Anterior cingulate cortex (tissue), 58 donors: Measurements from ENCODE around the gene ELAC1.
A peak's percentile ranks its signal among the peaks of the same experiment; 100 is the strongest.
"Not testable (repeated sequence)": the region's sequence is repeated elsewhere in the genome, so short reads cannot be mapped to it uniquely, and the experiment has no call there.

Experiments
- DNase-seq, 58 donors: peaks; one replicate each; lab custom pipeline; 2025; lab: John Stamatoyannopoulos, UW

The ELAC1 gene

DNA sequence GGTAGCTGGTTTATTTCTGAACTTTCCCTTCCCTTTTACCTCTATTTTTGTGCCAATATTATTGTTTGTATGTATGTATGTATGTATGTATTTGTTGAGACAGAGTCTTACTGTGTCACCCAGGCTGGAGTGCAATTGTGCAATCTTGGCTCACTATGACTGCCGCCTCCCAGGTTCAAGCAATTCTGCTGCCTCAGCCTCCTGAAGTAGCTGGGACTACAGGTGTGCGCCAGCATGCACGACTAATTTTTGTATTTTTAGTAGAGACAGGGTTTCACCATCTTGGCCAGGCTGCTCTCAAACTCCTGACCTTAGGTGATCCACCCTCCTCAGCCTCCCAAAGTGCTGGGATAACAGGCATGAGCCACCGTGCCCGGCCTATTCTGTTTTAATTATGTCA, 4.6 kb downstream of the ELAC1 start:
- not testable (repeated sequence) for DNase-seq

DNA sequence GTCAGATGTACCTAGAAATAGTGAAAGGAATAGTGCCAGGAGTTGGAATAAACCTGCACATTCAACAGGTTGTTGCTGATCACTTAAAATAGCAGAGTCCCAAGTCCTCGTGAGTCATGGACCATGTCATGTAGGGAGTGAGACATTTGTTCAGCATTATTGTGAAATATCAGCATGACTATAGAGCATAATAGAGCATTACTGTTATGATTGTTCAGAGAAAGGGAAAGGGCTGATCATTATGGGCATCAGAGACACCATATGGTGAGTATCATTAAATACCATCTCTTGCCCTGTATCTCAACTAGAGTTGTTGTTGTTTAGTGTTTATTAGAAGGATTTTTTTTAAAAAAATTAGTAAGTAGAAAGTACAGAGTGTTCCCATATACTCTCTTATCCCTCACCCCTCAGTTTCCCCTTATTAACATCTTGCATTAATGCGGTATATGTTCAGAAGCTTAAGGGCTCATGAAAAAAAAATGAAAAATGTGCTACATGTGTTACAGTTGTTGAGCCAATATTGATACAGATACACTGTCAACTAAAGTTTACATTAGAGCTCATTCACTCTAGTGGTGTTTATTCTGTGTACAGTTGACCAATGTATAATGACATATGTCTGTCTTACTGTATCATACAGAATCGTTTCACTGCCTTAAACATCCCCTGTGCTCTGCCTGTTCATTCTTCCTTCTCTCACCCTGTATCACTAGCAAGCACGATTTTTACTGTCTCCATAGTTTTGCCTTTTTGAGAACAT, 5.7 kb downstream of the ELAC1 start:
- DNase-seq = no peak

DNA sequence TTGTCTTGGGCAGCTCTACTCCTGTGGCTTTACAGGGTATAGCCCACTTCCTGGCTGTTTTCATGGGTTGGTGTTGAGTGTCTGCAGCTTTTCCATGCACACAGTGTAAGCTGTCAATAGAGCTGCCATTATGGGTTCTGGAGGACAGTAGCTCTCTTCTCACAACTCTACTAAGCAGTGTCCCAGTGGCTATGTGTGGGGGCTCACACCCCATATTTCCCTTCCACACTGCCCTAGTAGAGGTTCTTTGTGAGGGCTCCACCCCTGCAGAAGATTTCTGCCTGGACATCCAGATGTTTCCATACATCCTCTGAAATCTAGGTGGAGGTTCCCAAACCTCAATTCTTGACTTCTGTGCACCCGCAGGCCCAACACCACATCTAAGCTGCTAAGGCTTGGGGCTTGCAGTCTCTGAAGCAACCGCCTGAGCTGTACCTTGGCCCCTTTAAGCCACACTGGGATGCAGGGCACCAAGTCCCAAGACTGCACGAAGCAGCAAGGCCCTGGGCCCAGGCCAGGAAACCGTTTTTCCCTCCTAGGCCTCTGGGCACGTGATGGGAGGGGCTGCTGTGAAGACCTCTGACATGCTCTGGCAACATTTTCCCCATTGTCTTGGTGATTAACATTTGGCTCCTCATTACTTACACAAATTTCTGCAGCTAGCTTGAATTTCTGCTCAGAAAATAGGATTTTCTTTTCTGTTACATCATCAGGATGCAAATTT, 9.4 kb downstream of the ELAC1 start:
- no peak for DNase-seq

DNA sequence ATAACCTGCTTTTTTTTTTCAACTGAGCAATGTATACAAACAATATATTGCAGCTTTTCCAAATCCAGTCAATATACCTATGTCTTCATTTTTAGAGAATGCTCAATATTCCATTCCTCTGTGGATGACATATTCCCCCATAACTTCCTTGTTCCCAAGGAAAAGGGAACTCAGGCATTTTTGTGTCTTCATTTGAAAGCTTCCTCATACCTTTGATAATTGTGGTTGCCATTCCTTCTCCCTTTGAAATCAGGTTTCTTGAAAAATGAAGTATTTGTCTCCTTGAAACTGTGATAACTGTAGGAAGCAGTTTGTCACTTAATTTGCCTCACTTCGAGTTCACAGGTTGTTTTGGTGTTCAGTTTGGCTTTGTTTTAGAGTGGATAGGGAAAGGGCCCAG, 13.5 kb downstream of the ELAC1 start:
- DNase-seq = no peak

DNA sequence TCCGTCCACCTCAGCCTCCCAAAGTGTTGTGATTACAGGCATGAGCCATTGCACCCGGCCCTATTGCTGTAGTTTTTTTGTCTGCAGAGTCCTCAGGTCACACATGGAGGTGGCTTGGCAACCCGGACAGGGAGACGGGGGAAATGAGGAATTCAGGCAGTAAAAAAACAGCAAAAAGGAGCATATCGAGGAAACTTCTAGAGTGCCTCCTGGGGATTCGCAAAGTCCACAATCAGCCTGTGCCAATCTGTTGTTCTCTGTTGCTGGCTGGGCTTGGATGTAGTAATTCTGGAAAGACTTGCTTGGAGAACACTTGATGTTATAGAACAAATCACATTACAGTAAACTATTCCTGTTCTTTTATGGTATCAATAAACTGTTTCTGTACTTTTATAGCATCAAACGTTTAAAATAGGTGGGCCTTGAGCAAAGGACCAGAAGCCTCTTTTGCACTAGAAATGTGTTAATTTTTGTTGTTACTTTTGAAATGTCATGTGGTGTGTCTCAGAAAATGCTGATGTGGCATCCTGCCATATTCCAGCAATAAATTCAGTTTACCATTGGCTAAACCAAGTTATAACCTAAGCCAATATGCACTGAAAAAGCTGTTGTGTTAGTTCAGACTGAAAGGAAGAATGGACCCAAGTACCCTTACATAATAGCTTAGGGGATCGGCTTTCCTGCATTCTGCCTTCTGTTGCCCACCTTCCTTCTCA, 14.4 kb downstream of the ELAC1 start:
- DNase-seq = peak in 1 of 58 donors; percentile 4

DNA sequence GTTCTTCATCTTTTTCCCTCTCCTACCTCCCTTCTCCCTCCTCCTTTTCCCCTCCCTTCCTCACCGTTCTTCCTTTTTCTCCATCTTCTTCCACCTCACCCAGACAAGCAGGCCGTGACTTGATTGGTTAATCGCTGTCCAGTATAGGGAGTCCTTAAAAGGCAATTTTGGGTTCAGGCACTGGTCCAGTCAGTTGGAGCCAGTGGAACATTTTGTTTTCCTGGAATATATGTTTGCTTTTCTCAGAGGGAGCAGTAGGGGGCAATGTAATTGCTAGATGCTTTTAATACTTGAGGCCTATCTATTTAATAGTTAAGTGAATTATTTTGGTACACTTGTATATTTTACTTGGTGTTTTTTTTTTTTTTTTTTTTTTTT, 15.0 kb downstream of the ELAC1 start:
- DNase-seq = no peak

DNA sequence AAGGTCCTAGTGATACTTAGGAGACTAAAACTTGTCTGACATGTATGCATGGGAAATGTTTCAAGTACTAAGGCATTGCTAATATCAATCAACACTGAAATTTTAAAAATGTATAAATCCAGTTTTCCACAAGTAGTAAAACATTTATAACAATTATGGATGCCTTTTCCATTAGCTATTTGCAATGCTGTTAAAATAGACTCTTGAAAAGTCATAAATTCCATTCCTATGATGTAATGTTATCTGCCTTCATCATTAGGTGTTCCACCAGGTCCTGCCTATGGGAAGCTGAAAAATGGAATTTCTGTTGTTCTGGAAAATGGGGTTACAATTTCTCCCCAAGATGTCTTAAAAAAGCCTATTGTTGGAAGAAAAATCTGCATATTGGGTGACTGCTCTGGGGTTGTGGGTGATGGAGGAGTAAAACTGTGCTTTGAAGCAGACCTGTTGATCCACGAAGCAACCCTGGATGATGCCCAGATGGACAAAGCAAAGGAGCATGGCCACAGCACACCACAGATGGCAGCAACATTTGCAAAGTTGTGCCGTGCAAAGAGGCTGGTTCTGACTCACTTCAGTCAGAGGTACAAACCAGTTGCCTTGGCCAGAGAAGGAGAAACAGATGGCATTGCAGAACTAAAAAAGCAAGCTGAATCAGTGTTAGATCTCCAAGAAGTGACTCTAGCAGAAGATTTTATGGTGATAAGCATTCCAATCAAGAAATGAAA, 18.7 kb downstream of the ELAC1 start:
- DNase-seq = peak in 9 of 58 donors; percentile 5 to 61 (median 15)

DNA sequence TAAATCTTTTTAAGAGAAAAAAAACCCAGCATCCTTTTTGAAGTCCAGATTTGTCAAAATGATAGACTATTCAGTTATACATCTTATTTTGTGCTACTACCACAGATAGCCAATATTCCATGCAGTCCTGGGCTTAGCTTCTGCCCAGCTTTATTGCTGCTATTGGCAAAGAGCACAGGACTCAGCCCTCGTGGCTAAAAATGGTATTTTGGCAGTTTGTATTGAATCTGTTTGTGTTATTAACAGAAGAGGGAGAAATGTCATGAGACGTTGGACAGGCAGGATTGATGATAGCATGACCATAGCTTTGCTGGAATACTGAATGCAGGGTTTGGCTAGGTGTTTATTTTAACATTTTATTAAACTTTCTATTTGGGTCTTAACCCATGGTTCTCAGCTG, 19.4 kb downstream of the ELAC1 start:
- DNase-seq = no peak

DNA sequence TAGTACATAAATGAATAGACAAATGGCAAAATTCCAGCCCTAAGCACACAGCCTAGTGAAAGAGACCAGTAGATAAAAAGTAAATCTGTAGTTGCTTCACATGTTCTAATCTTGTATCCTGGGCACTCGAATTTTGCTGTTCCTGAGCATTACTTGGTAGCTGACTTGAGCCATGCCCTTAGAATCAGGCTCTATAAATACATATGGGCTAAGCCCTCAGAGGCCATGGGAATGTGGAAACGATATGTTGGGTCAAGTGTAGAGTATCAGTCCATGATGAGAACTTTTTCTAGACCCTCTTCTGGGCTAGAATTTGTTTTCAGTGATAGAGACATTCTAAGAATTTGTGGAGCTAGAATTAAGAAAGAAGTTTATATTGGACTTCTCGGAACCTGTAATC, 21.9 kb downstream of the ELAC1 start:
- DNase-seq = no peak

DNA sequence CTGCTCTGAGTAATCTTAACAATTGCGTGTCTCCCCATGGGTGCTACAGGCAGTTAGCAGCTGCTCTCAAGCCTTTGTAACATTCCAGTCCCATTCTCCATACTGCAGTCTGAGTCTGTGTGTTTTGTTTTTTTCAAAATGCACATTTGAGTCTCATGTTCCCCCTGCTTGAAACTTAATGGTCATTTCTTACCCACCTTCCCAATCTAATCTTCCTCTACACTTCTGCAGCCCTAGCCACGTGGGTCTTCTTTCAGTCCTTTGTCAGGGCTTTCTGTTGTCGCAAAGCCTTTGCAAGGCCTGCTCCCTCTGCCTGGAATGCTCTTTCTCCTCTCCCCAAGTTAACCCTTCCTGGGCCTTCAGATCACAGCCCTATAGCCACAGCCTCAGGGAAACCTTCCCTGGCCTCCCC, 24.5 kb downstream of the ELAC1 start:
- no peak for DNase-seq

DNA sequence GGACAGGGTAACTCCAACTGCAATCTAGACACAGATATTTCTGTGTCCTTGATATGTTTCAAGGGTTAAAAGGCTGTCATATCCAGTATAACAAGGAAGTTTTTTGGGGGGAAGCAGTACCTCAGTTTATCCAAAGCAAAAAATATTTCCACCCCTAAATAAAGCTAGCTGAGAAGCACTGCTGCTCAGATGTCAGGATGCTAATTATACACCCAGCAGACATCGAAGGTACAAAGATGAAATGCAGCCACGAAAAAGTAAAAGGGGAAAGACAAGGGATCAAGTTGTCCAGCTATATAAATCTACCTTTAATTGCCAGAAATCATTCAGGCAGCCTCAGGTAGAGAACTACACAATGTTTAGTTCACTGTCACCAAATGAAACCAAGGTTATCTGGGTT, 26.2 kb downstream of the ELAC1 start:
- no peak for DNase-seq

DNA sequence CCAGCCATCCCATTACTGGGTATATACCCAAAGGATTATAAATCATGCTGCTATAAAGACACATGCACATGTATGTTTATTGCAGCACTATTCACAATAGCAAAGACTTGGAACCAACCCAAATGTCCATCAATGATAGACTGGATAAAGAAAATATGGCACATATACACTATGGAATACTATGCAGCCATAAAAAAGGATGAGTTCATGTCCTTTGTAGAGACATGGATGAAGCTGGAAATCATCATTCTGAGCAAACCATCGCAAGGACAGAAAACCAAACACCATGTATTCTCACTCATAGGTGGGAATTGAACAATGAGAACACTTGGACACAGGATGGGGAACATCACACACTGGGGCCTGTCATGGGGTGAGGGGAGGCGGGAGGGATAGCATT, 35.3 kb downstream of the ELAC1 start:
- not testable (repeated sequence) for DNase-seq

DNA sequence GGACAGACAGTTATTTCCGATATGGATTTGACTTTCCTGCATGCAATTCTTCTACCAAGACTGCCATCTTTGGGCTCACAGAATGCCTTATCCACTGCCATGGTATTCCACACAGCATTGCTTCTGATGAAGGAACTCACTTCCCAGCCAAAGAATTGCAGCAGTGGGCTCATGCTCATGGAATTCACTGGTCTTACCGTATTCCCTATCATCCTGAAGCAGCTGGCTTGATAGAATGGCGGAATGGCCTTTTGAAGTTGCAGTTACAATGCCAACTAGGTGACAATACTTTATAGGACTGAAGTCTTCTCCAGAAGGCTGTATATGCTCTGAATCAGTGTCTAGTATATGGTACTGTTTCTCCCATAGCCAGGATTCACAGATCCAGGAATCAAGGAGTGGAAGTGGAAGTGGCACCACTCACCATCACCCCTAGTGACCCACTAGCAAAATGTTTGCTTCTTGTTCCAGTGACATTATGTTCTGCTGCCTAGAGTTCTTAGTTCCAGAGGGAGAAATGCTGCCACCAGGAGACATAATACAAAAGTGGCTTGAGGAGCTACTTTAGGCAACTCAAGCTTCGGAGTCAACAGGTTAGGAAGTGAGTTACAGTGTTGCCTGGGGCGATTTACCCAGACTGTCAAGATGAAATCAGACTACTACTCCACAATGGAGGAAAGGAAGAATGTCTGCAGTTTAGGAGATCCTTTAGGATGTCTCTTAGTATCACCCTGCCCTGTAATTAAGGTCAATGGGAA, 38.4 kb downstream of the ELAC1 start:
- no peak for DNase-seq

DNA sequence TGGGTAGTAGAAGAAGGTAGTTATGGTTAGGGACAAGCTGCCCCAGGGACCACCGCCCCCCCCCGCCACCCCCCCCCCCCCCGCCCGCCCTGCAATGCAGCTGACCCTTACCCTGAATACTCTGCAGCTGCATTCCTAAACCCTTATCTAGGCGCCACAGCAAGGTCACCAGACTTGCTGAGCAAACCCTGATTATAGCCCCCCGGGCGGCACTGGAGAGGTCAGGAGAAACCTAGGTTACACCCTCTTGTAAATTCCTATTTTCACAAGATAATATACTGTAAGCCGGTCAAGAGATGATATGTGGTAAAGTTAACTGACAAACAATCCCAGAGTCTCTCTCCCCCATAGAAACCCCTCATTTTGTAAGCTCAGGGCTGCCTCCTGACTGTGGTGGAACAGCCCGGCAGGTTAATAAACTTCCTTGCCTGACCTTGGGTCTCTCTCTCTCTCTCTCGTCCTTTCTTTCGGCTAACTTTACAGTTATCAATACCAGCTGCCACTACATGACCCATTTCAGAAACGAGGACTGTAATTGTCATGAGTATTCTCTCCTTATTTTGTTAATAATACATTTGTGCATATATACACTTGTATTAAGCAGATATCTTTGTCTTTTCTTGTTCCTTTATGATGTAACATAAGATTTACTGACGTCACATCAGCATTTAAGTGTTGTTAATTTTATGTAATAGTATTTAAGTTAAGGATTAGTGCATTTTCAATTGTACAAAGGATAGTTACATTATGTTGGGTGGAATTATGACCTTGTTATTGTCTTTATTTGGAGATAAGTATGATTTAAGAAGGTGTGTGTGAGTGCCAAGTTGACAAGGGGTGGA, 39.3 kb downstream of the ELAC1 start:
- DNase-seq = no peak

DNA sequence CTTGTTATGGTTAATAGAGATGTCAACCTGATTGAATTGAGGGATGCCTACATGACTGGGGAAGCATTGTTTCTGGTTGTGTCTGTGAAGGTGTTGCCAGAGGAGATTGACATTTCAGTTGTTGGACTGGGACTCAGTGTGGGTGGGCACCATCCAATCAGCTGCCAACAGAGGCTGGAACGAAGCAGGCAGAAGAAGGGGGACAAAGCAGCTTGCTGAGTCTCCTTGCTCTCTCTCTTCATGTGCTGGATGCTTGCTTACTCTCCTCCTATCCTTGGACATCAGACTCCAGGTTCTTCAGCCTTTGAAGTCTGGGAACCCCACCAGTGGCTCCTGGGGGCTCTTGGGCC, 39.9 kb downstream of the ELAC1 start:
- DNase-seq = peak in 2 of 58 donors; percentile 4 to 12

DNA sequence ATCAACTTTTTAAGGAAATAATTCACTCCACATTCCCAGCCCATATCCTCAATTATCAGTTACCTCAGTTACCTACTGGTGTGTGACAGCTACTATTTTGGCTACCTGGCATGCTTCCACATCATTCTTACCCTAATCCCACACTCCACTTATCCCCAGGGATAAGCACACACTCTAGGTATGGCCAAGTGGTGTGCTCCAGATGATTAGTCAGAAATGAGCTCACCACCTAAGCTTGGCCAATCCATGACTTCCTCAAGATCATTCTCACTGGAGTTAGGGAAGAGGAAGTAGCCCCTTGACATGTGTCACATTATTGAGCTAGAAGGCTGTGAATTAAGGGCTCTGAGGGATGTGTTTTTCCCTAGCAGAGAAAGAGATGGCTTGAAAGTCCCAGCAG, 41.2 kb downstream of the ELAC1 start:
- DNase-seq = no peak

DNA sequence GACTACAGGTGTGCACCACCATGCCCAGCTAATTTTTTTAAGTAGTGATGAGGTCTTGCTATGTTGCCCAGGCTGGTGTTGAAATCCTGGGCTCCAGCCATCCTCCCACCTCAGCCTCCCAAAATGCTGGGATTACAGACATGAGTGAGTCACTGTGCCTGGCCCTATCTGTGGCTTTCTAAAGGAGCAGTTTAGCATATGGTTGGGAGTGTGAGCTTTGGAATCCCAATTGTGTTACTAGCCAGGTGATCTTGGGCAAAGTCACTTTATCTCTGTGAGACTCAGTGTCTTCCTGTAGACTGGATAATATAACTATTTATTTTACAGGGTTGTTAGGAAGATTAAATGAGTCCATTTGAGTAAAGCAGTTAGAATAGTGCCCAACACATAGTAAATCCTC, 42.4 kb downstream of the ELAC1 start:
- DNase-seq = no peak

DNA sequence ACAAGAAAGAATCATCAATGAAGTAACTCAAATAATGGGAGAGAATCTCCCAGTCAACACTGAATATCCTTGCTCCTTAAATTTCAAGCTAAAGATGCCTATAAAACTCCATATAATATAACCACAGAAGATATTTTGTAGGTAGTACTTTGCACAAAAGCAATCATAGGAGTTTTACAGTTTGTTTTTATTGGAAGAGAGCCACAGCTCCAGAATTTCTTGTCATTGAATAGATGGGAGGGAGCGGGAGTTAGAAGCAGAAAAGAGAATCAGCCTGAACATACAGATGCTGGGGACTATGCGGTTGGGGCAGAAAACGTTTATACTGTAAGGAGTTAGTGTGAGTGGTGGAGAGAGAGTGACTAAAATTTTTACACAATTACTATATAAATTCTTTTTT, 43.9 kb downstream of the ELAC1 start:
- DNase-seq = no peak

DNA sequence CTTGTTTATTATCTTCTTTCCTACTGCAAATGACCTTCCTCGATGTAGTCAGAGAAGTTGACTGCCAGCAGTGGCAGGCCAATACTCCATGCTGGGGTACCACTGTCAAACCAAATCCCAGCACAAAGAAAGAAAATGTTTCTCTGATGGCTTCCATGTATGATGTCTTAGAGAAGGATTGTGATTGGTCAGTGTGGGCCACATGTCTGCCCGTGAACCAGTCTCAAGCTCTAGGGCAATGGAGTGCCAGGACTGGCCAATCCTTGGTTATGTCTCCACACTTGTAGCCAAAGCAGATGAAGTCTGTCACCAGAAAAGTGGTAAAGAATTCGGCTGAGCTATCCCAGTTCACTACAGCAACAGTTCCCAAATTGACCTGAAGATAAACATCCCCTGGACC, 44.6 kb downstream of the ELAC1 start:
- DNase-seq = no peak
